ENCODE results near the gene PARD3B.

Gene PARD3B
- 0.71 to 2.7 (median 2.3) reads per million in 3 experiments for total RNA-seq

- DNase-seq = peak; percentile 3
Observed at GRCh38 chr2:204544961-204545860, at the start of gene PARD3B. Gene PARD3B, plus strand, starts transcription at chr2:204545475. Its CDS starts 525 bp downstream, at chr2:204546000.

GRCh38 chr2:204496779-204497178 is 48.5 kb upstream of the PARD3B start:
- DNase-seq = no peak

- no peak for DNase-seq
Observed at GRCh38 chr2:204497855-204498254, 47.4 kb upstream of the PARD3B start.

- DNase-seq = no peak
Observed at GRCh38 chr2:204498291-204498690, 47.0 kb upstream of the PARD3B start.

GRCh38 chr2:204503869-204504268 is 41.4 kb upstream of the PARD3B start:
- no peak for DNase-seq

- DNase-seq = no peak
Observed at GRCh38 chr2:204504594-204504993, 40.7 kb upstream of the PARD3B start.

GRCh38 chr2:204505488-204505887 is 39.8 kb upstream of the PARD3B start:
- no peak for DNase-seq

- no peak for DNase-seq
Observed at GRCh38 chr2:204505946-204506345, 39.3 kb upstream of the PARD3B start.

- DNase-seq = no peak
Observed at GRCh38 chr2:204507636-204508035, 37.6 kb upstream of the PARD3B start.

- DNase-seq = no peak
Observed at GRCh38 chr2:204510709-204511420, 34.4 kb upstream of the PARD3B start.

GRCh38 chr2:204514439-204514838 is 30.8 kb upstream of the PARD3B start:
- no peak for DNase-seq

GRCh38 chr2:204515416-204515815 is 29.9 kb upstream of the PARD3B start:
- no peak for DNase-seq

GRCh38 chr2:204517154-204517553 is 28.1 kb upstream of the PARD3B start:
- no peak for DNase-seq

GRCh38 chr2:204529795-204530463 is 15.3 kb upstream of the PARD3B start:
- DNase-seq = no peak

GRCh38 chr2:204530464-204530805 is 14.8 kb upstream of the PARD3B start:
- no peak for DNase-seq

- DNase-seq = no peak
Observed at GRCh38 chr2:204533629-204534370, 11.5 kb upstream of the PARD3B start.

- no peak for DNase-seq
Observed at GRCh38 chr2:204535356-204535755, 9.9 kb upstream of the PARD3B start.

GRCh38 chr2:204535764-204536163 is 9.5 kb upstream of the PARD3B start:
- DNase-seq = no peak

- no peak for DNase-seq
Observed at GRCh38 chr2:204538182-204539018, 6.9 kb upstream of the PARD3B start.

GRCh38 chr2:204539019-204539385 is 6.3 kb upstream of the PARD3B start:
- no peak for DNase-seq

GRCh38 chr2:204541637-204542036 is 3.6 kb upstream of the PARD3B start:
- no peak for DNase-seq
